ENCODE measurements around the gene CERS1. TPM values are rescaled to one million over a fixed set of nuclear protein-coding genes. Genes with fewer than 3 reads are reported as not detected.

The CERS1 gene
- total RNA-seq, 1 donor from 2014 or later = 15.7 TPM

DNA sequence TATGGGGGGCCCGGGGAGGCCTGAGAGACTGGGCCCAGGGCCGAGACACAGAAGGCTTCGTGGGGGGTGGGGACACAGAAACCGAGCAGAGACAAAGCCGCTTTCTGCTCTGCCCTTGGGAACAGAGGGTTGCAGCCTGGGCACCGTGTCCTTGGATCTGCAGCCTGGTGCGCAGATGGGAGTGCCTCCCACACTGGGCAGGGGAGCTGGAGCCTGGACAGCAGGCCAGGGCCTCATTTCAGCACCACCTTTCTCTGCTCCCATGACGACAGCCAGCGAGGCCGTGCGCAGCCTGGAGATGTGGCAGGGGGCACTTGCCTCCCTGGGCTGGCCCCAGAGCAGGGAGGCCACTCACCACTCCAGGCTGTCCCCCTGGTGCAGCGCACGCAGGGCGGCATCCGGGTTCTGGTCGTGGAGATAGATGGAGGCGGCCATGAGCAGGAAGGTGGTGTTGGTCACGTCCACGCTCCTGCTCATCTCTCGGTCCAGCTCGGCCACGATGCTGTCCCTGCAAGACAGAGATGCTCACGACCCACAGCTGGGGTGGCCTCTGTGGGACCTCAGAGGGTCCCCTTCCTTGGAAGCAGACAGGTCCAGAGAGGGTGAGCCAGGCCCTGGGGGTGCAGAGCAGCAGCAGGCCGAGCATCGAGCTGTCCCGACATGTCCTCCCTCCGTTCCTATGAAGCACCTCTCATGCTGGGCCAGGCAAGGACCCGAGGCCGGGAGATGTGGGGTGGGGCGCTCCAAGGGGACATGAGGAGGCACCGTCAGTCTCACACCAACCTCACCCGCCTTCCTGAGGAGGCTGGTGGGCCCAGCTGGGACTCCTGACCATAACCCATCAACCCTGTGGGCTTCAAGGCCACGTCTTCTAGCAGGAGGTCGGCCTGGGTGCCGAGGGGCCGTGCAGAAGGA is 10.9 kb upstream of the CERS1 start:
- Mint-ChIP-seq H3K4me3 (ENCODE audit: unreplicated experiment) (no peak overlapping the region), H3K27me3 (ENCODE audit: unreplicated experiment) (no peaks in the 10 kb centered on the region), H3K9me3 (ENCODE audit: unreplicated experiment) (no peaks in the 10 kb centered on the region), H3K27ac (ENCODE audit: unreplicated experiment) (no peak overlapping the region), H3K4me1 (ENCODE audit: unreplicated experiment) (no peaks in the 10 kb centered on the region), H3K36me3 (ENCODE audit: low read depth, unreplicated experiment) (peaks cover 17% of the 10 kb centered on the region)
- TF ChIP-seq, protein P1, sequence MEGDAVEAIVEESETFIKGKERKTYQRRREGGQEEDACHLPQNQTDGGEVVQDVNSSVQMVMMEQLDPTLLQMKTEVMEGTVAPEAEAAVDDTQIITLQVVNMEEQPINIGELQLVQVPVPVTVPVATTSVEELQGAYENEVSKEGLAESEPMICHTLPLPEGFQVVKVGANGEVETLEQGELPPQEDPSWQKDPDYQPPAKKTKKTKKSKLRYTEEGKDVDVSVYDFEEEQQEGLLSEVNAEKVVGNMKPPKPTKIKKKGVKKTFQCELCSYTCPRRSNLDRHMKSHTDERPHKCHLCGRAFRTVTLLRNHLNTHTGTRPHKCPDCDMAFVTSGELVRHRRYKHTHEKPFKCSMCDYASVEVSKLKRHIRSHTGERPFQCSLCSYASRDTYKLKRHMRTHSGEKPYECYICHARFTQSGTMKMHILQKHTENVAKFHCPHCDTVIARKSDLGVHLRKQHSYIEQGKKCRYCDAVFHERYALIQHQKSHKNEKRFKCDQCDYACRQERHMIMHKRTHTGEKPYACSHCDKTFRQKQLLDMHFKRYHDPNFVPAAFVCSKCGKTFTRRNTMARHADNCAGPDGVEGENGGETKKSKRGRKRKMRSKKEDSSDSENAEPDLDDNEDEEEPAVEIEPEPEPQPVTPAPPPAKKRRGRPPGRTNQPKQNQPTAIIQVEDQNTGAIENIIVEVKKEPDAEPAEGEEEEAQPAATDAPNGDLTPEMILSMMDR (IDR thresholded peaks at IDR 0.05; ENCODE audit: unreplicated experiment) = no peak
- no peak for DNase-seq (ENCODE audit: low spot score)

DNA sequence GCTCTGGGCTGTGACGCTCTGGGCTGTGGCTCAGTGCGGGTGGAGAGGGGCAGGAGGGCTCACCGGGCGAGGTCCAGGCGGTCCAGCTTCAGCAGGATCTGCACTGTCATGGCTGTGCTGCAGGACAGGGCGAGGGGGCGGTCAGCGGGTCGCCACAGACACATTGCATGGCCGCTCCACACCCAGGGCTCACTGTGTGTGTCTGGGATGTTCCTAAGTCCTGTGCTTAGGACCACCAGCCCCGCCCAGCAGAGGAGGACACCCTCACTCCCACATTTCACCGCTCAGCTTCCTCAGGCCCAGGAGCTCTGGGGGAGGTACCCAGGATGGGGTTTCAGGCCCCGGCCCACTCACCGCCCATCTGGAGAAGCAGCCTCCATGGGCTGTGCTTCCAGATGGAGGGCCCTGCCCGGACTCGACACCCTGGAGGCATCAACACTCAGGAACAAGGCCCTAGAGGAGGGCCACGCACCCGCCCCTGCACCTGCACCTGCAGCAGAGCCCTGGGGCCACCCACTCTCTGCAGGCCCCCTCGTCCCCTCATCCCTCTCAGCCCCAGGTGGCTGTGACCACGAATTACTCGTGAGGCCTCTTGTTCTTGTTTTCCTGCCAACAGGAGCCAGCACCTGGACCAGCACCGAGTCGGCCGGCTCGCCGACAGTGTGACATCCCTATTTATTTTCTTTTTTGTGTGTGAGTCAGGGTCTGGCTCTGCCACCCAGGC is 9.7 kb upstream of the CERS1 start:
- Mint-ChIP-seq H3K4me1 (ENCODE audit: unreplicated experiment) (no peaks in the 10 kb centered on the region), H3K4me3 (ENCODE audit: unreplicated experiment) (peak overlapping the region; percentile 56), H3K27ac (ENCODE audit: unreplicated experiment) (no peak overlapping the region), H3K36me3 (ENCODE audit: low read depth, unreplicated experiment) (peaks cover 24% of the 10 kb centered on the region), H3K9me3 (ENCODE audit: unreplicated experiment) (no peaks in the 10 kb centered on the region), H3K27me3 (ENCODE audit: unreplicated experiment) (peaks cover 4% of the 10 kb centered on the region)
- TF ChIP-seq, protein P1 (IDR thresholded peaks at IDR 0.05; ENCODE audit: unreplicated experiment) = no peak
- DNase-seq (ENCODE audit: low spot score) = no peak

- Mint-ChIP-seq H3K4me1 (ENCODE audit: unreplicated experiment) (no peaks in the 10 kb centered on the region), H3K4me3 (ENCODE audit: unreplicated experiment) (peak overlapping the region; percentile 56), H3K36me3 (ENCODE audit: low read depth, unreplicated experiment) (peaks cover 26% of the 10 kb centered on the region), H3K27me3 (ENCODE audit: unreplicated experiment) (peaks cover 4% of the 10 kb centered on the region), H3K27ac (ENCODE audit: unreplicated experiment) (no peak overlapping the region), H3K9me3 (ENCODE audit: unreplicated experiment) (no peaks in the 10 kb centered on the region)
- no peak for DNase-seq (ENCODE audit: low spot score)
- TF ChIP-seq, protein P1 (IDR thresholded peaks at IDR 0.05; ENCODE audit: unreplicated experiment) = no peak
Observed at GRCh38 chr19:18905058-18905456, 9.1 kb upstream of the CERS1 start.

DNA sequence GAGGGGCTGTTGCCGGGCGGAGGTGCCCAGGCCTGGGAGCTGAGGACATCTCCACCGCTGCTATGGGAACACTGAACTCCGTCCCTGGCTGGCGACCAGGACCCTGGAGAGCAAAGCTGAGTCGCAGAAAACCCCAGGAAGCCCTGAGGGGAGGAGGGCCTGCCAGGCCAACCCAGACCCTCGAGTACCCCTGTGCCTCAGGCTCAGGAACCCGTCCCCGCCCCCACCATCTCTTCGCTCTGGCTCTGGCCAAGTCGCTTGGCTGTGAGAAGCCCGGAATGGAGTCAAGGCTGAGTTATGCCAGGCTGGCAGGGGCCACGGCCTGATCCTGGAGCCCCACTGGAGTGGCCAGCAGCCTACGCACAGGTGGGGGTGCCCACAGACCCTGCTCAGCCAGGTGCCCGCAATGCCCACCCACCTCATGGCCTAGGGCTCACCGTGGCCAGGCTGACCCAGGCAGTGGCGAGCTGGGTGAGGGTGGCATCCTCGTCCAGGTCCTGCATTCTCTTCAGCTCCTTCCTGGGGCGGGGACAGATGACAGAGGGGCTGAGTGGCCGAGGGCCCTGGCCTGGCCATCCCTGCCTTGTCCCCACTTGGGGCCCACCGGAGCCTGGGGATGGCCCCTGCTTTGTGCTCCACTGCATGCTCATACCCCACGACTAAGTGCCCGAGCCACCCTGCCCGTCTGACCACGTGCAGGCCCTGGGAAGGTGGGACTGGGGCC is 8.5 kb upstream of the CERS1 start:
- TF ChIP-seq, protein P1 (IDR thresholded peaks at IDR 0.05; ENCODE audit: unreplicated experiment) = no peak
- Mint-ChIP-seq H3K36me3 (ENCODE audit: low read depth, unreplicated experiment) (peaks cover 22% of the 10 kb centered on the region), H3K4me1 (ENCODE audit: unreplicated experiment) (no peaks in the 10 kb centered on the region), H3K27me3 (ENCODE audit: unreplicated experiment) (peaks cover 4% of the 10 kb centered on the region), H3K9me3 (ENCODE audit: unreplicated experiment) (no peaks in the 10 kb centered on the region), H3K4me3 (ENCODE audit: unreplicated experiment) (no peak overlapping the region), H3K27ac (ENCODE audit: unreplicated experiment) (no peak overlapping the region)
- DNase-seq (ENCODE audit: low spot score) = no peak

Data from endothelial cell (in vitro differentiated cells).